SU-DHL-6 (cell line): ENCODE measurements around the gene KAZN.

Experiments
- H2AFZ ChIP-seq: fragments of 200-600 bp; sonication (generic); 2 replicates; pipeline ENCODE4 v1.6.1; 2014; ENCODE audit warnings: low read depth, mild to moderate bottlenecking, moderate library complexity, mixed read lengths, antibody characterized with exemption, low read length; ENCODE audit not compliant: severe bottlenecking
- H3F3A ChIP-seq: fragments of 200-600 bp; shearing (Covaris generic); 2 replicates; pipeline ENCODE4 v1.6.0; 2016; ENCODE audit warnings: antibody characterized with exemption, mild to moderate bottlenecking; ENCODE audit not compliant: insufficient read depth
- H3K27ac ChIP-seq: fragments of 200-600 bp; sonication (generic); 2 replicates; pipeline ENCODE4 v1.5.1; 2016; ENCODE audit warnings: low read depth, mild to moderate bottlenecking, low read length, moderate library complexity, mixed read lengths
- H3K27me3 ChIP-seq: fragments of 200-600 bp; sonication (generic), shearing (Covaris generic); 2 replicates; pipeline ENCODE4 v1.6.0; 2014; ENCODE audit warnings: mild to moderate bottlenecking, low read length
- H3K36me3 ChIP-seq: fragments of 200-600 bp; sonication (generic); 2 replicates; pipeline ENCODE4 v1.6.1; 2014; ENCODE audit warnings: mild to moderate bottlenecking, low read length, mixed read lengths
- H3K4me2 ChIP-seq: fragments of 300-600, 200-600 bp; shearing (Covaris generic), sonication (generic); 2 replicates; pipeline ENCODE4 v1.6.0; 2014; ENCODE audit warnings: low read length, low read depth, mild to moderate bottlenecking; ENCODE audit not compliant: poor library complexity, severe bottlenecking
- H3K4me3 ChIP-seq: fragments of 200-600 bp; sonication (generic); 2 replicates; pipeline ENCODE4 v1.5.1; 2014; ENCODE audit warnings: antibody characterized with exemption, low read length, mild to moderate bottlenecking, mixed read lengths; ENCODE audit not compliant: insufficient read depth, poor library complexity, severe bottlenecking
- H3K79me2 ChIP-seq: fragments of 200-600 bp; sonication (generic); 2 replicates; pipeline ENCODE4 v1.6.1; 2014; ENCODE audit warnings: mild to moderate bottlenecking, low read length, moderate library complexity; ENCODE audit not compliant: insufficient read depth
- H3K9ac ChIP-seq: fragments of 200-600 bp; sonication (generic); 2 replicates; pipeline ENCODE4 v1.7.0; 2014; ENCODE audit warnings: mild to moderate bottlenecking, low read length
- H3K9me2 ChIP-seq: fragments of 200-600 bp; sonication (generic); replicated peaks from 2 replicates; pipeline ENCODE4 v1.6.1; 2014; ENCODE audit warnings: low read length; ENCODE audit not compliant: insufficient read depth
- H3K9me3 ChIP-seq: fragments of 200-600 bp; sonication (generic); 2 replicates; pipeline ENCODE4 v1.6.1; 2014; ENCODE audit warnings: low read length, mixed read lengths; ENCODE audit not compliant: insufficient read depth
- H4K20me1 ChIP-seq: fragments of 200-600 bp; sonication (generic); 2 replicates; pipeline ENCODE4 v1.6.1; 2014; ENCODE audit warnings: low read depth, mild to moderate bottlenecking, antibody characterized with exemption, low read length, moderate library complexity, mixed read lengths
- CTCF ChIP-seq: fragments of 200-600 bp; sonication (generic); IDR thresholded peaks from one replicate; pipeline ENCODE4 v1.5.1; 2017; ENCODE audit warnings: antibody characterized with exemption, mild to moderate bottlenecking, low read length, moderate library complexity; ENCODE audit not compliant: insufficient read depth, poor library complexity, severe bottlenecking
- EZH2phosphoT487 ChIP-seq: fragments of 200-600 bp; sonication (generic), shearing (Covaris generic); conservative IDR thresholded peaks from 2 replicates; pipeline ENCODE4 v1.6.1; 2018; ENCODE audit warnings: mild to moderate bottlenecking, antibody characterized with exemption, low read length, moderate library complexity, mixed read lengths

The KAZN gene

GRCh38 chr1:14954210-14954609, 355.7 kb downstream of the KAZN start:
- H2AFZ ChIP-seq = no peak overlapping the region
- H4K20me1 ChIP-seq = no peaks in the 10 kb centered on the region
- H3K9ac ChIP-seq = no peak overlapping the region
- H3K4me3 ChIP-seq = no peak overlapping the region
- no peak overlapping the region for H3K4me2 ChIP-seq
- H3K9me2 ChIP-seq = no peaks in the 10 kb centered on the region
- no peak overlapping the region for H3K27ac ChIP-seq
- H3F3A ChIP-seq = no peaks in the 10 kb centered on the region
- no peaks in the 10 kb centered on the region for H3K79me2 ChIP-seq
- no peaks in the 10 kb centered on the region for H3K36me3 ChIP-seq
- H3K9me3 ChIP-seq = 0 out of 2 replicates have a peak, but pooled peaks cover 6% of the 10 kb centered on the region
- TF ChIP-seq CTCF (no peak), EZH2phosphoT487 (no peak)
- no peaks in the 10 kb centered on the region for H3K27me3 ChIP-seq

- Histone ChIP-seq H3F3A (no peaks in the 10 kb centered on the region), H3K79me2 (no peaks in the 10 kb centered on the region), H3K9me3 (0 out of 2 replicates have a peak, but pooled peaks cover 6% of the 10 kb centered on the region), H4K20me1 (no peaks in the 10 kb centered on the region), H3K9me2 (no peaks in the 10 kb centered on the region), H3K4me3 (no peak overlapping the region), H3K27me3 (no peaks in the 10 kb centered on the region), H3K27ac (no peak overlapping the region), H3K4me2 (no peak overlapping the region), H3K36me3 (no peaks in the 10 kb centered on the region), H3K9ac (no peak overlapping the region), H2AFZ (no peak overlapping the region)
- TF ChIP-seq CTCF (no peak), EZH2phosphoT487 (no peak)
Measured at GRCh38 chr1:14954930-14955329, 356.4 kb downstream of the KAZN start.

GRCh38 chr1:14955402-14955801, 356.9 kb downstream of the KAZN start:
- Histone ChIP-seq H3K27me3 (no peaks in the 10 kb centered on the region), H3K27ac (no peak overlapping the region), H3K79me2 (no peaks in the 10 kb centered on the region), H3K9me3 (0 out of 2 replicates have a peak, but pooled peaks cover 6% of the 10 kb centered on the region), H3K4me3 (no peak overlapping the region), H3F3A (no peaks in the 10 kb centered on the region), H3K36me3 (no peaks in the 10 kb centered on the region), H3K4me2 (no peak overlapping the region), H3K9ac (no peak overlapping the region), H3K9me2 (no peaks in the 10 kb centered on the region), H4K20me1 (no peaks in the 10 kb centered on the region), H2AFZ (no peak overlapping the region)
- TF ChIP-seq CTCF (no peak), EZH2phosphoT487 (no peak)

GRCh38 chr1:14955976-14956375, 357.5 kb downstream of the KAZN start:
- H2AFZ ChIP-seq = no peak overlapping the region
- no peaks in the 10 kb centered on the region for H3K79me2 ChIP-seq
- no peaks in the 10 kb centered on the region for H3K27me3 ChIP-seq
- H3K36me3 ChIP-seq = no peaks in the 10 kb centered on the region
- TF ChIP-seq CTCF (no peak), EZH2phosphoT487 (no peak)
- H3K4me2 ChIP-seq = no peak overlapping the region
- H4K20me1 ChIP-seq = no peaks in the 10 kb centered on the region
- H3K4me3 ChIP-seq = no peak overlapping the region
- H3K9me2 ChIP-seq = no peaks in the 10 kb centered on the region
- no peak overlapping the region for H3K9ac ChIP-seq
- H3F3A ChIP-seq = no peaks in the 10 kb centered on the region
- H3K9me3 ChIP-seq = 0 out of 2 replicates have a peak, but pooled peaks cover 6% of the 10 kb centered on the region
- H3K27ac ChIP-seq = no peak overlapping the region
